OCI-LY7 (cell line): ENCODE data around the gene MSANTD2. TPM values are rescaled to one million over a fixed set of nuclear protein-coding genes. Genes with fewer than 3 reads are reported as not detected.
A peak's percentile ranks its signal among the peaks of the same experiment; 100 is the strongest.

Experiments used
- BruUV-seq: library from RNA; stranded (reverse); fragments of 400-500 nt; replicated peaks from 2 replicates; lab custom pipeline; 2021; lab: Mats Ljungman, UMichigan
- CTCF ChIA-PET: fragments of 300-600 bp; sonication (Branson Sonifier 250); formaldehyde crosslinking; loops from one replicate; lab custom pipeline; 2022; ENCODE audit warnings: antibody characterized with exemption; ENCODE audit not compliant: unreplicated experiment; lab: Charles Lee
- POLR2A ChIA-PET: fragments of 300-600 bp; sonication (Branson Sonifier 250); formaldehyde crosslinking; loops from one replicate; lab custom pipeline; 2022; ENCODE audit warnings: antibody characterized with exemption; lab: Charles Lee
- DNase-seq: peaks from one replicate; pipeline ENCODE4 v3.0.0-alpha.2; 2015; ENCODE audit warnings: low spot score
- H2AFZ ChIP-seq: fragments of 200-600 bp; sonication (generic), shearing (Covaris generic); 2 replicates; pipeline ENCODE4 v1.6.1; 2014; ENCODE audit warnings: mild to moderate bottlenecking, antibody characterized with exemption, low read length, moderate library complexity
- H3K27ac ChIP-seq: fragments of 200-600 bp; sonication (generic); 2 replicates; pipeline ENCODE4 v1.5.1; 2014; ENCODE audit warnings: mixed run types, low read depth, mild to moderate bottlenecking, moderate library complexity, low read length, inconsistent platforms; ENCODE audit not compliant: poor library complexity, severe bottlenecking
- H3K36me3 ChIP-seq: fragments of 200-600 bp; sonication (generic); 2 replicates; pipeline ENCODE4 v1.6.1; 2014; ENCODE audit warnings: mild to moderate bottlenecking, antibody characterized with exemption, low read length, moderate library complexity, mixed read lengths; ENCODE audit not compliant: insufficient read depth
- H3K4me1 ChIP-seq: fragments of 200-600 bp; sonication (generic); 2 replicates; pipeline ENCODE4 v1.5.1; 2014; ENCODE audit warnings: mild to moderate bottlenecking, low read length; ENCODE audit not compliant: insufficient read depth, poor library complexity, severe bottlenecking
- H3K4me2 ChIP-seq: fragments of 200-600 bp; sonication (generic); 2 replicates; pipeline ENCODE4 v1.6.1; 2014; ENCODE audit warnings: mild to moderate bottlenecking, low read length
- H3K4me3 ChIP-seq: fragments of 200-600 bp; sonication (generic); 2 replicates; pipeline ENCODE4 v1.5.1; 2014; ENCODE audit warnings: mild to moderate bottlenecking, low read depth, low read length; ENCODE audit not compliant: poor library complexity, severe bottlenecking
- H3K79me2 ChIP-seq: fragments of 200-600 bp; sonication (generic); 2 replicates; pipeline ENCODE4 v1.6.1; 2016; ENCODE audit warnings: low read depth, mild to moderate bottlenecking, low read length, moderate library complexity, mixed read lengths; ENCODE audit not compliant: insufficient read depth
- H3K9me2 ChIP-seq: fragments of 200-600 bp; sonication (generic); 2 replicates; pipeline ENCODE4 v1.6.1; 2016; ENCODE audit warnings: mild to moderate bottlenecking, low read length, mixed read lengths; ENCODE audit not compliant: insufficient read depth
- H3K9me3 ChIP-seq: fragments of 200-600 bp; sonication (generic); 2 replicates; pipeline ENCODE4 v1.6.1; 2014; ENCODE audit warnings: mild to moderate bottlenecking, mixed run types, low read length, mixed read lengths
- H4K20me1 ChIP-seq: fragments of 200-600 bp; sonication (generic); 2 replicates; pipeline ENCODE4 v1.6.1; 2014; ENCODE audit warnings: mild to moderate bottlenecking, antibody characterized with exemption, low read length, moderate library complexity, mixed read lengths; ENCODE audit not compliant: insufficient read depth
- EZH2phosphoT487 ChIP-seq: fragments of 200-600 bp; sonication (generic); IDR thresholded peaks from 2 replicates; pipeline ENCODE4 v1.6.1; 2018; ENCODE audit warnings: low read depth, borderline replicate concordance, mild to moderate bottlenecking, mixed run types, antibody characterized with exemption, low read length, moderate library complexity, mixed read lengths
- intact Hi-C: fragments of 100-400 bp; cut with micrococcal nuclease; formaldehyde crosslinking; loops from one replicate; pipeline ENCODE4 v1.10.0; 2022; ENCODE audit not compliant: unreplicated experiment
- total RNA-seq, 2 experiments: library from RNA; depleted of rRNA in 1 of 2; stranded (reverse); fragments of >200 nt in 1 of 2; shearing (Covaris generic) in 1 of 2; gene quantifications; 2 replicates each; pipeline ENCODE4 v1.2.3, GENCODE V29; 2014 to 2022
- TF ChIP-seq, protein P1 (sequence below): fragments of 200-600 bp; sonication (generic); conservative IDR thresholded peaks from 2 replicates; pipeline ENCODE4 v1.5.1; 2014; ENCODE audit warnings: mild to moderate bottlenecking, antibody characterized with exemption, low read length, moderate library complexity, mixed read lengths

MSANTD2 gene
- total RNA-seq, 2 experiments from 2014 or later: 22.1 to 23.4 TPM

DNA sequence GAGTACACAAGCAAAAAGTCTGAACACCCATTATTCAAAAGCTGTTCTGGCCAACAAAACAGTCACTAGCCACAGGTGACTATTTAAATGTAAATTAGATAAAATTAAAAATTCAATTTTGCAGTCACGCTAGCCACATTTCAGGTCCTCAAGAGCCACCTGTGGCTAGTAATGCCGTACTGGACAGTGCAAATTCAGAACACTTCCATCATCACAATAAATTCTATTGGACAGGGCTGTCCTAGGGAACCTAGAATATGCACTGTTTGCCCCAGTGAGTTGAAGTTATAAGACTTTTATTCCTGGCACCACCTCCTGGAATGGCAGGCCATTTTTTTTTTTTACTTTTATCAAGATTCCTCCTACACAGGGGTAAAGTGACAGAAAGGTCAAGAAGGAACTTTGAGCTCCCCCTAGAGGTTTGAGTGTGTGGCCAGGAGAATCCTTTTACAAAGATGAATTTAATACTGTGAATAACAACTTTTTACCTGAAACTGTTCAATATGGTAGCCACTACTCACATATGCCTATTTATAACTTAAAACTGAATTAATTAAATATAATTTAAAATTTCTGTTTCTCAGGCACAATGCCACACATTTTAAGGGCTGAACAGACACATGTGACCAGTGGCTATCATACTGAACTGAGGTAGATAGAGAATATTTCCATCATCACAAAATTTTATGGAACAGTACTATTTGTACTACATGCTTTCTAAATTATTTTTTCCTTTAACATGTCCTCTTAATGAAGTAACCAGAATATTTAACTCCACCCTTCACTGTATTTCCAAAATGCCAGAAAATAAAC, 6.5 kb downstream of the MSANTD2 start:
- Histone ChIP-seq H3K9me3 (no peaks in the 10 kb centered on the region), H3K9me2 (no peaks in the 10 kb centered on the region), H3K79me2 (peaks cover 71% of the 10 kb centered on the region; the same call in 1 of the 2 replicates), H3K36me3 (no peaks in the 10 kb centered on the region), H3K27ac (no peak overlapping the region), H3K4me2 (no peak overlapping the region), H4K20me1 (peaks cover 23% of the 10 kb centered on the region), H3K4me3 (no peak overlapping the region), H3K4me1 (peaks cover 32% of the 10 kb centered on the region), H2AFZ (no peak overlapping the region)
- ChIA-PET POLR2A (interaction anchor here (0.9 to 1.7 kb wide), 8 partner anchors 11 to 1594 kb away, joined by 3 to 5 read pairs (median 3); no protein-coding TSS in a partner anchor), CTCF (interaction anchor here (1.0 to 1.4 kb wide), 2 partner anchors 30 to 123 kb away, joined by 3 to 7 read pairs; no protein-coding TSS in a partner anchor)
- DNase-seq: peak; percentile 72
- no peak for TF ChIP-seq EZH2phosphoT487
- TF ChIP-seq, protein P1, sequence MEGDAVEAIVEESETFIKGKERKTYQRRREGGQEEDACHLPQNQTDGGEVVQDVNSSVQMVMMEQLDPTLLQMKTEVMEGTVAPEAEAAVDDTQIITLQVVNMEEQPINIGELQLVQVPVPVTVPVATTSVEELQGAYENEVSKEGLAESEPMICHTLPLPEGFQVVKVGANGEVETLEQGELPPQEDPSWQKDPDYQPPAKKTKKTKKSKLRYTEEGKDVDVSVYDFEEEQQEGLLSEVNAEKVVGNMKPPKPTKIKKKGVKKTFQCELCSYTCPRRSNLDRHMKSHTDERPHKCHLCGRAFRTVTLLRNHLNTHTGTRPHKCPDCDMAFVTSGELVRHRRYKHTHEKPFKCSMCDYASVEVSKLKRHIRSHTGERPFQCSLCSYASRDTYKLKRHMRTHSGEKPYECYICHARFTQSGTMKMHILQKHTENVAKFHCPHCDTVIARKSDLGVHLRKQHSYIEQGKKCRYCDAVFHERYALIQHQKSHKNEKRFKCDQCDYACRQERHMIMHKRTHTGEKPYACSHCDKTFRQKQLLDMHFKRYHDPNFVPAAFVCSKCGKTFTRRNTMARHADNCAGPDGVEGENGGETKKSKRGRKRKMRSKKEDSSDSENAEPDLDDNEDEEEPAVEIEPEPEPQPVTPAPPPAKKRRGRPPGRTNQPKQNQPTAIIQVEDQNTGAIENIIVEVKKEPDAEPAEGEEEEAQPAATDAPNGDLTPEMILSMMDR: peak; percentile 95
- intact Hi-C loops: loop anchor here (1.0 kb wide), 1 partner anchor 124 kb away; no protein-coding TSS in a partner anchor
- no TSS peak for BruUV-seq

DNA sequence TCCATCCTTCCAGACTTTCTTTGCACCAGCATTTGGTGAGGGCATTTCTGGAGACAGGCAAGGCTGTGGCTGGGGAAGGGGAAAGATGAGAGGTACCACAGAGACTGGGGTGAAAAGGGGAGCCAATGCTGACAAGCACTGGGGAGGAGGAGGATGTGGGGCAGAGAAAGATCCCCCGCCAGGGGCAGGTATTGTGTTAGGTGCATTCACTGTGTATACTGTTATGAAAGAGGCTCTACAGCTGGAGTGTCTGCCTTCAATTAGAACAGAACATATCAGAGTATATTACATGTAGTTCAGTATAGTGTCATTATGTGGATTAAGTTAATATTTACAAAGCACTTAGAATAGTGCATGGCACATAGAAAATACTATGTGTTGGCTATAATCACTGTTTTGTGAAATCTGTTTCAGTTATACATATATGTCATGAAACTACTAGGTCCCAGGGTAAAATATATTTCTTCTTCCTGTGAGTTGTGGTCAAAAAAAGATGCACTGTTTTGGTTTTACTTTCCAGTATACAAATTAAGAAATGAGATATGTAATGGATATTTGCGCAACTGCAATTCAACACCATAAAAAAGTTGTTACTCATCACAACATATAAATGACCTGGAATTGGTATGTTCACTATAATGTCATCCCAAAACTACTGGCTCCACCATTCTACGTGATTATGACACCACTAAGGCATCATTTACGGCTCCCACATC, 8.4 kb downstream of the MSANTD2 start:
- CTCF ChIA-PET: interaction anchor here (1.6 kb wide), 1 partner anchor 28 kb away, joined by 3 read pairs; no protein-coding TSS in a partner anchor
- DNase-seq: no peak
- H3K9me2 ChIP-seq: no peaks in the 10 kb centered on the region
- H3K79me2 ChIP-seq: peaks cover 62% of the 10 kb centered on the region; the same call in 1 of the 2 replicates
- H3K36me3 ChIP-seq: no peaks in the 10 kb centered on the region
- 0 out of 2 replicates have a peak, but pooled peaks cover 20% of the 10 kb centered on the region for H4K20me1 ChIP-seq
- no peak overlapping the region for H3K4me2 ChIP-seq
- intact Hi-C loops: no loop called here
- H3K4me3 ChIP-seq: no peak overlapping the region
- H2AFZ ChIP-seq: no peak overlapping the region
- no peaks in the 10 kb centered on the region for H3K9me3 ChIP-seq
- no peak overlapping the region for H3K27ac ChIP-seq
- BruUV-seq: no TSS peak
- peaks cover 14% of the 10 kb centered on the region for H3K4me1 ChIP-seq
- POLR2A ChIA-PET: interaction anchor here (0.9 kb wide), 1 partner anchor 168 kb away, joined by 4 read pairs; no protein-coding TSS in a partner anchor
- TF ChIP-seq, protein P1: no peak
- TF ChIP-seq EZH2phosphoT487: no peak
